HG02884 (cell line): Measurements from ENCODE around the gene ERFL.
"Not testable (repeated sequence)": the region's sequence is repeated elsewhere in the genome, so short reads cannot be mapped to it uniquely, and the experiment has no call there.

ENCODE experiments used
- ATAC-seq: cut with Tn5 transposase; IDR thresholded peaks from one replicate; pipeline ENCODE4 v1.9.1; 2021; ENCODE audit warnings: mild to moderate bottlenecking, moderate library complexity; ENCODE audit not compliant: unreplicated experiment

The ERFL gene

DNA sequence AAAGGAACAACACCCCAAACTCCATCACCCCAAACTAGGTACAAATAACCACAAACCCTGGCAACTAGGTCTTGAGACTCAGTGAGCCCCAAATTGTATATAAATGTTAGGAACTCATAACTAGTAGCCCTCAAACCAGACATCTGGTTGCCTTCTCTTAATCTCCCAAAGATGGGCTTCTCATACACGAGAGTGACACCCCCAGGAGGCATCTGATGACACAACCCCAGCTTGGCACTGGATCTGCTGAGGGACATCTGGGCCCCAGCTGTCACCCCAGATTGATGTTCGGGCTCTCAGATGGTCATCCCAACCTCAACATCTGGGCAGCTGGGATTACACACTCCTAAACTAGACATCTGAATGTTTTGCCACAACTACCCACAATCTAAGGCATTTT lies 16.1 kb upstream of the ERFL start:
- ATAC-seq, result no peak

DNA sequence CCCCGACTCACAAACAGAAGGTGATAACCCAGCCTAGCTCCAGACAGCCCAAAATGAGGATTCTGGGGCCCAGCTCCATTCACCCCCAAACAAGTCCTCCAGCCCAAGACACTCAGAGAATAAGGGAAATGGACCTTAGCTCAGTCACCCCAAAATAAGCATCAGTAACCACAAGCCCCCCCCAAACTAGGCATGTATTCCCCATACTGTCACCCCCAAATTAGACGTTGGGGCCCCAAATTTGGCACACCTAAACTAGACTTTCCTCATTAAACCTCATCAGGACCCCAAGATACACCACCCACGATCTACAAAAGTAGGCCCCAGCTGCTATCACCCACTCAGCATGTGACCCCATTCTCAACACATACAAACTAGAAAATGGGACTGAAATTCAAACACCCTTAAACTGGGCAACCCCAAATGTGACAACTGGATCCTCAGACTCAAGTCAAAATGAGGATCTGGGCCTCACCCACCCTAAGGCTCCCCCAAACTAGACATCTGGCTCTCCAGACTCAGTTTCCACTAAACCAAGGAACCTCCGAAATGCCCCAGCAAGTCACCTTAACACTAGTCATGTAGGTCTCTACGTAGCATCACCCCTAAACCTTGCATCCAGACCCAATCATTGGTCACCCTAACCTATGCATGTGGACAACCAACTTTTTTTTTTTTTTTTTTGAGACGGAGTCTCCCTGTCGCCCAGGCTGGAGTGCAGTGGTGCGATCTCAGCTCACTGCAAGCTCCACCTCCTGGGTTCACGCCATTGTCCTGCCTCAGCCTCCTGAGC lies 13.4 kb upstream of the ERFL start:
- no peak for ATAC-seq

DNA sequence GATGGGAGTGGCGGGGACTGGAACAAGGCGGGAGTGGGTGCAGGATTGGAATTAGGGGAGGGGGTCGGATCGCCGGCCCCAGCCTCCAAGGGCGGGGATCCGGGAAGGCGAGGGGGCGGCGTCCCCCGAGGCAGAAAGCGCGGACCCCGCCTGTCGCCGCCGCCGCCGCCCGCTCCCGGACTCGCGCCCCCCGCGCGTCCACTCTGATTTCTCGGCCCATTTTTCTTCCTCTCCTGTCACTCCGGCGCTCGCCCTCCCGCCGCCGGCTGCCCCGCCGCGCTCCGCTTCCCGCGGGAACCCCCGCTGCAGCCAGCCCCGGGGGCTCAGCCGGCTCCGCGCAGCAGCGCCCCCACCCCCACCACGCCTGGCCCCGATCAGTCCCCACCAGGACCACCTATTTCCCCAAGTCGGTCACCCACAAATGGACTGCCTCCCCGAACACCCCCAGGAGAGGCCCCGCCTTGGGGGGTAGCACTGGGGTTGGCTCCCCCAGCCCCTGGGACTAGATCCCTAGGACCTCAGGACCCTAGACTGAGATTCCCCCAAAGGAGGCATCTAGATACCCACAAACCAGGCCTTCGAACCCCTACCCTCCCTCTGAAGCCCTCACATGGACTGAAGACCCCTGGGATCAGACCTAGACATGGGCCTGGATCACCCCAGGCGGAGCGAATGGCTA lies 12.6 kb upstream of the ERFL start:
- no peak for ATAC-seq

DNA sequence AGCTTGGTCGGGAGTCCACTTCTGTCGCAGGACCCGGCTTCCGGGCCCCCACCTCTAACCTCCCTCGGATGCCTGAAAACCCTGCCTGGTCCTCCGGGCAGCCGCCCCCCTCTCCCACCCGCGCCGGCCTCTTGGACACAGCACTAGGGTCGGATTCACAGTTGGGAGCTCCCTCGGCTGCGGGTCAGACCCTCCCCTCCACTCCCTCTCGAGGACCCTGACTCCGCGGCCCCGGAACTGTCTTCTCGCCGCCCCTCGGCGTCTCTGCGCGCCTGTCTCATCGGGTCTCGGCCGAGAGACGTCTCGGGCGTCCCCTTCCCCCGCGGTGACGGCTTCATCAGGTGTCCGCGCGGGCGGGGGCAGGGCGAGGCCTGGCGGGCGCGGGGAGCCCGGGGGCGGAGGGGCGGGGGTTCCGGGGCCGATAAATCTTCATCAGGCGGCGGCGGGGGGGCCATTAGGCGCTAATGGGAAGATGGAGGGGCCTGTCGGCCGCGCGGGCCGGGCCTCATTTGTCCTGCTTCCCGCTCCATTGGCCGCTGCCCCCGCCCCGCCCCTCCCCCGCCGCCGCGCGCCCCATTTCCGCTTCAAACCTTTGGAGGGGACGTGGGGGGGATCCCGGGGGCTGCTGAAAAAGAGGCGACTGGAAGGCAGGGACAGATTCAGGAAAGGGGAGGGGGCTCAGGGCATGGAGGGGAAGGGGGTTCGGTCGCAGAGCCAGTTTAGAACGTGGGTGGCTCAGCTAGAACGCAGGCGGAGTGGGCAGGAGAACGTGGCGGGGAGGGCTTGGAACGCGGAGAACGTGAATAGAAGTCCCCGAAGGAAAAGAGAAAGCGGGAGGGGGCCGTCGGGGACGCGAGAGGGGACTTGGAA lies 11.8 kb upstream of the ERFL start:
- ATAC-seq, result no peak

DNA sequence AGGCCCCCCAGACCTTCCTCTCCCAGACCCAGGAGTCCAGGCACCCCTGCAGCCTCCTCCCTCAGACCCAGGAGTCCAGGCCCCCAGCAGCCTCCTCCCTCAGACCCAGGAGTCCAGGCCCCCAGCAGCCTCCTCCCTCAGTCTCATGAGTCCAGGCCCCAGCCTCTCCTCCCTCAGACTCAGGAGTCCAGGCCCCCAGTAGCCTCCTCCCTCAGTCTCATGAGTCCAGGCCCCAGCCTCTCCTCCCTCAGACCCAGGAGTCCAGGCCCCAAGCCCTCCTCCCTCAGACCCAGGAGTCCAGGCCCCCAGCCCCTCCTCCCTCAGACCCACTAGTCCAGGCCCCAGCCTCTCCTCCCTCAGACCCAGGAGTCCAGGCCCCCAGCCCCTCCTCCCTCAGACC lies 11.0 kb upstream of the ERFL start:
- ATAC-seq, result not testable (repeated sequence)

DNA sequence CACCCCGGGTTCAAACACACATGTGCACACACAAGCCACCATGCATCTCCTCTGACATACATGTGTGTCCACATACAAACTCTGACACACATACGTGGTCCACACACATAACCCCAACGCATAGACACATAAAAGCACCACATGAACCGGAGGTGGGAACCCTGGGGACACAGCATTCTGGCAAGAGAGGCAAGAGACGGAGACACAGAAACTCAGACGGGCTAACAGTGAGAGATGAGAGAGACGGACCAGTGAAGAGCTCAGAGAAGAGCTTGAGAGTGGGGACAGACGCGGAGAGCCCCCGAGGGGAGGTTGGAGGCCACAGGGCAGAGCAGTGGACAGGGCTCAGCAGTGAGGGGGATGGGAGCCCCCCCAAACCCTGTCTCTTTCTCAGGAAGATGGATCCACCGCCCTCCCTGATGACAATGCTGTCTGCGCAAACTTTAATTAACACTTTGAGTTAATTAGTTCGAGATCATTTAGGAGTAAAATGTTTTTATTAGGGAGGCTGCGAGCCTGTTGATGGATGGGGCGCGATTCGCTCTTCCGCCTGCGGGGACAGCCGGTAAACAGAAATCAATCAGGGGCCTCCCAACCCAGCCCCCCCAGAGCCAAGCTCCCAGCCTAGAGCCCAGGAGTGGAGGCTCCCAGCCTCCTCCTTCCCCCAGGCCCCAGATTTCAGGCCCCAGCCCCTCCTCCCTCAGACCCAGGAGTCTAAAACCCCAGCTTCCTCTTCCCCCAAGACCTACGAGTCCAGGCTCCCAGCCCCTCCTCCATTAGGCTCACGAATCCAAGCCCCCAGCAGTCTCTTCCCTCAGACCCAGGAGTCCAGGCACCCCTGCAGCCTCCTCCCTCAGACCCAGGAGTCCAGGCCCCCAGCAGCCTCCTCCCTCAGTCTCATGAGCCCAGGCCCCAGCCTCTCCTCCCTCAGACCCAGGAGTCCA lies 9.5 kb upstream of the ERFL start:
- ATAC-seq, result no peak

DNA sequence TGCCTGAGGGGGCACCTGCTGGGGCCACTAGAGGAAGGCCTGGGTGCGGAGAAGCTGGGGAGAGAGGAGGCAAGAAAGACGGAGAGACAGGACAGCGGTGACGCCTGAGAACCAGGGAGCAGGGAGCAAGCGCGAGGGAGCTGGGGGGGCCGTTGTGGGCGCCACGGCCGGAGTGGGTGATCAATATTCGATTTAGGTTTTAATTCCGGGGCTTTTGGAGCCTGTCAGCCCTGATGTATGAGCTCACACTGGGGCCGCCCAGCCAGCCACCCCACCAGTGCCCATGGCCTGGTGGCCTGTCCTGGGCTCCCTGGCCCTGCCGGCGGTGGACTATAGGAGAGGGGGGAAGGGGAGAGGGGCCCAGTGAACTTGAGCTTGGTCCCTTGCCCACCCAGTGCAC lies 8.7 kb upstream of the ERFL start:
- no peak for ATAC-seq

DNA sequence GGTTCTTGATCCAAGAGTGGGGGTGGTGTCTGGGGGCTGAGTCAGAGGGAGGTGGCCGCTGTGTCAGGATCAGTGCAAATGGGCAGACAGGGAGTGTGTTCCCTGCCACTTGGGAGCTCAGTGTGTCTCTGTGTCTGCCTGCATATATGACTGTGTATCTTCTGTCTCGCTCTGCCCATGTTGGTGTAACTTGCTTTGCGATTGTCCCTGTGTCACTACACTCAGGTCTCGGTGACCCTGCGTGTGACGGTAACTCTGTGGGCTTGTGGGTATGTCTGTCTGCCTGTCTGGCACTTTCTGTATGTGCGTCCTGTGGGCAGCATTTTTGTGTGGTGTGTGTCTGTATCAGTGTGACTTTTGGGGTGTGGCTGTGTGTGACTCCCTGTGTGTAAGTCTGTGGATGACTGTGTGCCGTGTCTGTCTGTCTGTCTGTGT lies 8.2 kb upstream of the ERFL start:
- no peak for ATAC-seq

DNA sequence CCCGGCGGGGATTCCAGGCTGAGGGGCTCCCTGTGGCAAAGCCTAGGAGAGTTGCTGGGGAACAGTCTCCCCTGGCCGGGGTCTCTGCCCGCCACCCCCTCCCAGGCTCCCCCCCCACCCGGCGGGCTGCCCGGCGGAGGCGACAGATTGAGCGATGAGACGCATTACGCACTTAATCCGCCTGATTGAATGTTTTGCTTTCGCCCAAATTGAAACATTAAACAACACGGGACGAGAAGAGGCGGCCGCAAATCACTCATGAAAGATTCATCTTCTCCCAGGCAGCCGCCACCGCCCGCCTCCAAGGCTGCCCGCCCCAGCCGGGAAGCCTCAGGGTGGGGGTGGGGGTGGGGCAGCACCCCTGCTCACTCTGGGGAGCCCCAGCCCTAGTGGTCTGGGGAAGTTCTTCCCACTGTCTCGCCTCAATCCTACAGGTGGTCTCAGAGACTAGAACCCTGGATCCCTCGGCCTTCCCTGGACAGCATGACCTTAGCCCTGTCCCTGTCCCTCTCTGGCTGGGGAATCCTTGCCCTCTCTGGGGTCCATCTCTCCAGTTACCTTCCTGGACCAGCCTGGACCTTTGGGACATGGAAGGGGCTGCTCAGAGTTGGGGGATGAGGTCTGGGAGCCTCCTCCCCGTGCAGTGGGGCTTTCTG lies 7.6 kb upstream of the ERFL start:
- ATAC-seq, result no peak

DNA sequence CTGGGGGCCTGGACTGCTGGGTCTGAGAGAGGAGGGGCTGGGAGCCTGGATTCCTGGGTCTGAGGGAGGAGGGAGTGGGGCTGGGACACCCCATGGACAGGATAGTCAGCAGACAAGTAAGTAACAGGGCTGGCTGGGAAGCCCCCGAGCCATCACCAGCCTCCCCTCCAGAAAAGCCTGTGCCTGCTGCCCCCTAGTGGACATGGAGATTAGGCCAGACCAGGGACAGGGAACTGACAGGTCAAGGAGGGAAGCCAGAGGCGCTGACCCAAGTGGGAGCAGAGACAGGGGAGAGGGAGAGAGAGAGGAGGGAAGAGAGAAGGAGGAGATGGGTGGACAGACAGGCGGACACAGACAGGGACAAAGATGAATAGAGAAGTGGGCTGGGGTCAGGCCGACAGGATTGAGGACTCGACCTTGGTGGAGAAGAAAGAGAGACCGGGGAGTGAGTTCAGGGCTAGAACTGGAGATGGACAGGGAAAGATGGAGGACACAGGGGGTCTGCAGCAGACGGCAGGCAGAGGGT lies 6.7 kb upstream of the ERFL start:
- no peak for ATAC-seq

DNA sequence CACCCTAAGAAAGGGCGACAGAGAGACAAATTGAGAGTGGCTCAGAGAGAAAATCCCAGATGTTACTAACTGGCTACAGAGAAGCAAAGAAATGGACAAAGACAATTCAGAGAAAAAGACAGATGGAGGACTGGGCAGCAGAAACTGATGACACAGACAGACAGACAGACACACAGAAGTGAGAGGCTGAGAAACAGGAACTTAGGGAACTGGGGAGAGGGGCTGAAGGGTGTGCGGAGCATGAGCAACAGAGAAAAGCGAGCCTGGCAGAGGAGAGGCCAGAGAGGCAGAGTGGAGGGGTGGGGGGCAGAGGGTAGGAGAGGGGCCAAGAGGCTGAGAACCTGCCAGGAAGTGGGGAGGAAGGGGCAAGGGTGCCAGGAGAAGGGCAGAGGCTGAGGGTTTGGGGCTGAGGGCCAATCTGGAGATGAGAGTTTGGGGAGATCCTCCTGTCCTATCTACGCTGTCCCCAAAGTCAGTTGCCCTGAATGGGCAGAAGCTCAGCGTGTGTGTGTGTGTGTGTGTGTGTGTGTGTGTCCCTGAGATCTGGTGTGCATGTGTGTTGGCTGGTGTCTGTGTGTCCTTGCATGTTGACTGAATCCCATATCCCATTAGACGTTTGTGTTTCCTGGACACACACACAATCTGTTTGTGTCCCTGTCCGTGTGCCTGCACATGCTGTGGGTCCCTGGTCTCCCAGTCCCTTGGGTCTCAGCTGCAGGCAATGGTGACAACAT lies 5.6 kb upstream of the ERFL start:
- no peak for ATAC-seq

DNA sequence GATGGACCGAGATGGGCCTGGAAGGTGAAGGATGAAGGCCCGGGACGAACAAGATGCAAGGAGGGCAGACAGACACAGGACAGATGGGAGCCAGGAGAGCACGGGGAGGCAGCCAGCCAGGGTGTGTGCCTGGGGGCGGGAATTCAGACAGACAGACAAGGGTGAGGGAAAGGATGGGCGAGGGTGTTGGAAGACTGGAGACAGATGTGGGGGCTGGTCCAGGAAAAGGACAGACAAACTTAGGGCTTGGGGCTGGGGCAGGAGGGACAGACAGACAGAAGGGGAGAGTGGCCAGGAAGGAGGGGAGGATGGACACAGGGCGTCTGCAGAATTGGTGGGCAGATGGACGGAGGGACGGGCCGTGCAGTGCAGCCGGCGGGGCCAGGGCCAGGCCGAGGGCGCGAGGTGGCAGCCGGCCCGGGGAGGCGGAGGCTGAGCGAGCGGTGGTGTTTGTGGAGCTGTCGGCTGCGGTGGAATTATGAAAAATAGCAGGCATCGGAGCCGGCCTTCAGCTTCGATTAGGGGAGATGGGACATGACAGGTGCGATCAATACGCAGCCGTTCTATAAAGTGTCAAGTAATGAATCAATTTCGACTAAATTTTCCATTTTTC lies 4.6 kb upstream of the ERFL start:
- ATAC-seq, result no peak

DNA sequence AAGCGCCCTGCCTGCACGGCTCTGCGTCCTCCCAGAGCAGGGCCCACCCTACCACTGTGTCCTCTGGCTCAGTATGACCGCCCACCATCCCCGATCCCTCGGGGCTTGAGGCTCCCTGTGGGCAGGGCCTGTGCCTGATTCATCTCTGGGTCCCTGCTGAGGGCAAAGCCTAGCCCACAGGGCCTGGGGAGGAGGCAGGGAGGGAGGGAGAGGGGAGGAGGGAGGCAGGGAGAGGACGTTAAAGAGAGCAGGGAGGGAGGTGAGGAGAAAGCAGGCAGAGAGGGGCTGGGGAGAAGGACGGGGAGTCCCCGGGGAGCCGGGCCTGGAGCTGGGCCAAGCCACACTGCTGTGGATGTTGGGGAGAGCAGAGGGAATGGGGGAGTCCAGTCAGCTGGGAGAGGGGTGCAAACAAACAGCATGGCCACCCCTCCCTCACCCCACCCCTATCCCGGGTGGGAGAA lies 4.0 kb upstream of the ERFL start:
- ATAC-seq, result no peak

DNA sequence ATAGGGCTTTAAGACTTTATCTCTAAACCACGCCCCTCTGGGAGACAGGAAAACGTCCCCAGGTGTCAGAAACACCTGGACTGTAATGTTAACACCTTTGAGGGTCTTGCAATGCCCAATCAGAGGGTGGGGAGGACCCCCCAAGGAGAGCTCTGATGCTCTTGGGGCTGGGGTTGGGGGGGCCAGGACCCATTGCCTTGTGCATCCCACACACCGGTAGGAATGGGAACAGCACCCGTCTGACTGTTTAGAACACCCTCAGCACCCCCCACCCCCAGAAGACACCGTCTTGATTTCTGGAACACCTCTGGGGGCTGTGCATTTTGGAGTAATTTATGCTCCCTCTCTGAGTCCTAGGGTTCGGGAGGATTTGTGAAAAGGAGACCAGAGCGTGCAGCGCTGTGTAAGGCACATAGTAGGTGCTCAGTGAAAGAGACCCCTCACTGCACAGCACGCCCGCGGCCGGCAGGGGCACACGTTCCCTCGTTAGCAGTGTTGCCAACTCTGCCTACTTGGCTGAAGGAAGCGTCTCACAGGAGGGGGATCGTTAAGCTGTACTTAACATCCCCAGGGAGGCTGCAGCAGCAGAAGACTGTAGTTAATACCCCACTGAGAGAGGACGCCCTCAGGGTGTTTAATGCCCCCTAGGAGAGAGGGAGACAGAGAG lies 2.8 kb upstream of the ERFL start:
- no peak for ATAC-seq

DNA sequence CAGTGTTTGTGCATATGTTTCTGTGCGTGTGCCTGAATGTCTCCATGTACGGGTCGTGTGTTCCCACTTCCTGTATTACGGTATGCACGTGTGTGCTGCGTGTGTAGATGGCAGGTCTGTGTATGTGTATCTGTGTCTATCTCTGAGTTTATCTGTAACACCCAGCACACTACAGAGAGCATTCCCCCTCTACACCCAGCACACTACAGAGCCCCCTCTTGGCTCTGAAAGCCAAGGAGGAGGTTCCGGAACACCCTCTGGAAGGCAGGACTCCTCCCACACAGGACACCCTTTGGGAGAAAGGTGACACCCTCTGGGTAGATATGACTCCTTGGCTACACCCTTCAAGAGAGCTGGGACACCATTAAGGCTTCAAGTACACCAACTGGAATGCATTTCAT lies 2.1 kb upstream of the ERFL start:
- no peak for ATAC-seq

DNA sequence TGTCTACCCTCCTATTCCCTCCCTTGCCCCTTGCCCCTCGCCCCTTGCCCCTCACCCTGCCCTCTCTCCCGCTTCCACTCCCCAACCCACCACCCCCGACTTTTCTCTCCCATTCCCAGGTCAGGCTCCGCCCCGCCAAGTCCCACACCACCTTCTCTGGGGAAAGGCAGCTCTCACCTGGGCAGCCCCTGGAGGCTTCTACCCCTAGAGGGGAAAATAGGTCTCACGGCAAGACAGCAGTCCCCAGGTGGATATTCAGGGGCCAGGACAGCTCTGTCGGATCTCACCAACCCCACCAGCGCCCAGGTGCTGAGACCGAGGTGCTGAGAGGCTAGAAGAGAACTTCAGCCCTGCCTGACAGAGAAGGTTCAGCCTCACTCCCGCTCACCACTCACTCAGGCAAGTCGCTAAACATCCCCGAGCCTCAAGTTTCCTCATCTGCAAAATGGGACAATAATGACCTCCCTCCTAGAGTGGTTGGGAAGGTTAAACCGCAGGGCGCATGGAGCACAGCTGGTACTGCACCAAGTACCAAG lies 1.4 kb upstream of the ERFL start:
- no peak for ATAC-seq

DNA sequence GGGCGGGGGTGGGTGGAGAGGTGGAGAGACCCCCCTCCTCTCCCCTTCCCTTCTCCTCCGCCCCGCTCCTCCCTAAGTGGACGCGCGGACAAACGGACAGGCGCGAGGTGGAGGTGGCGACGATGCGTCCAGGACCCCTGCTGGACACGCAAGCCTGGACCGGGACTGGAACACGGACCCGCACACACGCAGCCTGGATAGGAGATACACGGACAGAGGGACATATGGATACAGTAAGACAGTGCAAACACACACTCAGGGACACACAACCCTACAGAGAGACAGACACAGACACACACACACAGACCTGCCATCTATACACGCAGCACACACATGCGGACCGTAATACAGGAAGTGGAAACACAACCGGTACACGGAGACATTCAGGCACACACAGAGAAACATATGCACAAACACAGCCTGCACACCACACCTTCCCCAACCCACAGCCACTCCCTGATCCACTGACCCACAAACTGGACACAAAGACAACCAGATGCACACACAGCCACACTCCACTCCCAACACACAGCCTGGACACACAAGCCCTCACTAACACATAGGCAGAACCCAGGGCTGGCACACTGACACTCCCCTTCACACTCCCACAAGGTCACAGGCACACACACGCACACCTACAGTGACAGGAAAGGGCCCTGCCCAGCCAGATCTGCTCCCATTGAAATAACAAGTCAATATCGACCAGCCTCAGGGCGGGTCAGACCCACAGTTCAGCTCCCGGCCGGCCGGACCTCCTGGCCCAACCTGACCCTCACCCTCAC lies 696 bp upstream of the ERFL start:
- no peak for ATAC-seq
